GM12892 (cell line): ENCODE results near the gene VSIG10L2.

Experiments used
- POLR2A ChIP-seq: IDR thresholded peaks from 2 replicates; pipeline ENCODE4 v1.6.1; 2011; ENCODE audit warnings: low read depth, low read length, control low read depth
- POLR2AphosphoS5 ChIP-seq: IDR thresholded peaks from 2 replicates; pipeline ENCODE4 v1.6.1; 2011; ENCODE audit warnings: low read depth, low read length, control low read depth

- TF ChIP-seq POLR2A (no peak), POLR2AphosphoS5 (no peak)
Observed at GRCh38 chr11:125978778-125979407, 33.0 kb downstream of the VSIG10L2 start.
